ENCODE results near the gene MCU.
"Not testable (repeated sequence)": the region's sequence is repeated elsewhere in the genome, so short reads cannot be mapped to it uniquely, and the experiment has no call there.

The MCU gene

GRCh38 chr10:72691863-72692743 lies at the start of gene MCU:
MCU (plus strand) TSS chr10:72692143; CDS start chr10:72692152, 9 bp downstream.
- peak within 1 kb of the TSS; percentile 93 for H3K4me3 ChIP-seq (ENCODE audit: low read depth, low read length)
- in situ Hi-C loops (cut with HindIII; ENCODE audit: low sequenced_read_pairs) = loop anchor here (5.0 kb wide), 1 partner anchor 85 kb away; no protein-coding TSS in a partner anchor
- TF ChIP-seq, protein P1, sequence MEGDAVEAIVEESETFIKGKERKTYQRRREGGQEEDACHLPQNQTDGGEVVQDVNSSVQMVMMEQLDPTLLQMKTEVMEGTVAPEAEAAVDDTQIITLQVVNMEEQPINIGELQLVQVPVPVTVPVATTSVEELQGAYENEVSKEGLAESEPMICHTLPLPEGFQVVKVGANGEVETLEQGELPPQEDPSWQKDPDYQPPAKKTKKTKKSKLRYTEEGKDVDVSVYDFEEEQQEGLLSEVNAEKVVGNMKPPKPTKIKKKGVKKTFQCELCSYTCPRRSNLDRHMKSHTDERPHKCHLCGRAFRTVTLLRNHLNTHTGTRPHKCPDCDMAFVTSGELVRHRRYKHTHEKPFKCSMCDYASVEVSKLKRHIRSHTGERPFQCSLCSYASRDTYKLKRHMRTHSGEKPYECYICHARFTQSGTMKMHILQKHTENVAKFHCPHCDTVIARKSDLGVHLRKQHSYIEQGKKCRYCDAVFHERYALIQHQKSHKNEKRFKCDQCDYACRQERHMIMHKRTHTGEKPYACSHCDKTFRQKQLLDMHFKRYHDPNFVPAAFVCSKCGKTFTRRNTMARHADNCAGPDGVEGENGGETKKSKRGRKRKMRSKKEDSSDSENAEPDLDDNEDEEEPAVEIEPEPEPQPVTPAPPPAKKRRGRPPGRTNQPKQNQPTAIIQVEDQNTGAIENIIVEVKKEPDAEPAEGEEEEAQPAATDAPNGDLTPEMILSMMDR (IDR thresholded peaks at IDR 0.05; ENCODE audit: low read depth, low read length, missing control alignments) = no peak
- peak; percentile 88 for DNase-seq (ENCODE audit: low read depth)

DNA sequence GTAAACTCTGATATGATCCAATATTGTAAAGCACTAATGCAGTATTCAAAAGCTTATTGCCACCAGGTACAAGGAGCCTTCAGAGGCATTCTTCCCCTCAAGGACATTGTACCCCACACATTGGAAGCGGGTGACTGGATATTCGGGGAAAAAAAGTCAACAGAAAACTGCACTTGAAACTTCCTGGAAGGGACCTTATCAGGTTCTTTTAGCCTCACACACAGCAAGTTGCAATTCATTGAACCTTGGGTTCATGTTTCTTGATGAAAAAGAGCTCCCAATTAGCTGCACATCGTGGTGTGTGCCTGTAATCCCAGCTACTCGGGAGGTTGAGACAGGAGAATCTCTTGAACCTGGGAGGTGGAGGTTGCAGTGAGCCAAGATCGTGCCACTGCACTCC lies 49.6 kb upstream of the MCU start:
- in situ Hi-C loops (cut with HindIII; ENCODE audit: low sequenced_read_pairs) = no loop called here
- no peak for DNase-seq (ENCODE audit: low read depth)
- H3K4me3 ChIP-seq (ENCODE audit: low read depth, low read length) = no peak overlapping the region
- TF ChIP-seq, protein P1 (IDR thresholded peaks at IDR 0.05; ENCODE audit: low read depth, low read length, missing control alignments) = no peak

- in situ Hi-C loops (cut with HindIII; ENCODE audit: low sequenced_read_pairs) = no loop called here
- TF ChIP-seq, protein P1 (IDR thresholded peaks at IDR 0.05; ENCODE audit: low read depth, low read length, missing control alignments) = no peak
- no peak for DNase-seq (ENCODE audit: low read depth)
- no peak overlapping the region for H3K4me3 ChIP-seq (ENCODE audit: low read depth, low read length)
These were observed 46.6 kb upstream of the MCU start for GRCh38 chr10:72645263-72645858.

DNA sequence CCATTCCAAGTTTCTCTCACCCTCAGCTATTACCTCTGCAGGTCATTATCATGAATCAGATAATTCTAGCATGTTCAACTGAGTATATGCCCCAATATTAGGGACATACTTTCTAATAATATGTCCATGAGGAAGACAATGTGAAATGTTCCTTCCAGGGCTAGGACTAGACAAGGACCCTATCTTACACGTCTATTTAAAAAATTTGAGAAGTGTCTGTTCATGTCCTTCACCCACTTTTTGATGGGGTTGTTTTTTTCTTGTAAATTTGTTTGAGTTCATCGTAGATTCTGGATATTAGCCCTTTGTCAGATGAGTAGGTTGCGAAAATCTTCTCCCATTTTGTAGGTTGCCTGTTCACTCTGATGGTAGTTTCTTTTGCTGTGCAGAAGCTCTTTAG lies 45.0 kb upstream of the MCU start:
- H3K4me3 ChIP-seq (ENCODE audit: low read depth, low read length); DNase-seq (ENCODE audit: low read depth); in situ Hi-C loops (cut with HindIII; ENCODE audit: low sequenced_read_pairs): not testable (repeated sequence)

GRCh38 chr10:72648301-72648700 lies 43.6 kb upstream of the MCU start:
- TF ChIP-seq, protein P1 (IDR thresholded peaks at IDR 0.05; ENCODE audit: low read depth, low read length, missing control alignments) = no peak
- DNase-seq (ENCODE audit: low read depth) = no peak
- in situ Hi-C loops (cut with HindIII; ENCODE audit: low sequenced_read_pairs) = no loop called here
- H3K4me3 ChIP-seq (ENCODE audit: low read depth, low read length) = no peak overlapping the region

DNA sequence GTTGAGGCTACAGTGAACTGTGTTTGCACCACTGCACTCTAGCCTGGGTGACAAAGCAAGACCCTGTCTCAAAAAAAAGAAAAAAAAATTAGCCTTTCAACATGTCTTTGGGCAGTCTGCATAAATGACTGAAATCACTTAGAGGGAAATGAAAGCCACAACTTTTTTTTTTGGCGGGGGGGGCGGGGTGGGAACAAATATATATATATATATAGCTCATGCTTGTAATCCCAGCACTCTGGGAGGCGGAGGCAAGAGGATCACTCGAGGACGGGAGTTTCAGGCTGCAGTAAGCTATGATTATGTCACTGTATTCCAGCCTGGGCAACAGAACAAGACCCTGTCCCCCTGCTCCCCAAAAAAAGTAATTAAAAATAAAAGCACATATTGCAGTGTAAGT lies 42.7 kb upstream of the MCU start:
- in situ Hi-C loops (cut with HindIII; ENCODE audit: low sequenced_read_pairs) = no loop called here
- no peak overlapping the region for H3K4me3 ChIP-seq (ENCODE audit: low read depth, low read length)
- TF ChIP-seq, protein P1 (IDR thresholded peaks at IDR 0.05; ENCODE audit: low read depth, low read length, missing control alignments) = no peak
- DNase-seq (ENCODE audit: low read depth) = no peak
